Lung (tissue), 12 donors: ENCODE data around the gene ANAPC5. TPM values are rescaled to one million over a fixed set of nuclear protein-coding genes. Genes with fewer than 3 reads are reported as not detected.
"Not testable (repeated sequence)": the region's sequence is repeated elsewhere in the genome, so short reads cannot be mapped to it uniquely, and the experiment has no call there.

ENCODE experiments used
- ATAC-seq: fragments of 200-7000 bp; cut with Tn5 transposase; one replicate; pipeline ENCODE4 v1.9.1; 2020; ENCODE audit warnings: moderate number of reproducible peaks; ENCODE audit not compliant: insufficient read depth, low FRiP score
- DNase-seq, 3 donors: peaks; one replicate each; pipeline ENCODE4 v3.0.0-alpha.2; 2013 to 2017
- H3K27ac ChIP-seq, 2 donors: one replicate each; pipeline ENCODE4 v1.5.1; 2013; ENCODE audit warnings: mild to moderate bottlenecking in 2 of 2, moderate library complexity in 2 of 2, control low read depth in 1 of 2, inconsistent platforms in 1 of 2, low read depth in 1 of 2, low read length in 1 of 2
- H3K27me3 ChIP-seq, 3 donors: one replicate each; pipeline ENCODE4 v1.5.1; 2013; ENCODE audit warnings: low read length in 2 of 3; ENCODE audit not compliant: control insufficient read depth in 3 of 3, insufficient read depth in 3 of 3
- H3K36me3 ChIP-seq, 4 donors: one replicate each; pipeline ENCODE4 v1.5.1; 2013; ENCODE audit warnings: low read length in 4 of 4, mild to moderate bottlenecking in 1 of 4, moderate library complexity in 1 of 4; ENCODE audit not compliant: control insufficient read depth in 4 of 4, insufficient read depth in 4 of 4
- H3K4me1 ChIP-seq, 5 donors: one replicate each; pipeline ENCODE4 v1.5.1; 2013; ENCODE audit warnings: low read length in 5 of 5, mild to moderate bottlenecking in 2 of 5, moderate library complexity in 1 of 5; ENCODE audit not compliant: control insufficient read depth in 5 of 5, insufficient read depth in 5 of 5
- H3K4me3 ChIP-seq: one replicate; pipeline ENCODE4 v1.5.1; 2013; ENCODE audit warnings: mild to moderate bottlenecking, control low read depth, moderate library complexity
- H3K9ac ChIP-seq, 2 donors: one replicate each; pipeline ENCODE4 v1.5.1; 2013; ENCODE audit warnings: low read length in 2 of 2, control low read depth in 1 of 2; ENCODE audit not compliant: insufficient read depth in 1 of 2
- H3K9me3 ChIP-seq, 4 donors: one replicate each; pipeline ENCODE4 v1.5.1; 2013; ENCODE audit warnings: low read length in 3 of 4, mild to moderate bottlenecking in 1 of 4, moderate library complexity in 1 of 4; ENCODE audit not compliant: control insufficient read depth in 4 of 4, insufficient read depth in 3 of 4
- WGBS, 2 donors: extraction: QIAGEN DNeasy Blood & Tissue Kit; methylation state at CpG; one replicate each; pipeline ENCODE4 v1.1.7; 2013; 5-methylcytosine and 5-hydroxymethylcytosine counted together
- polyA plus RNA-seq, 2 donors: library from polyadenylated mRNA; stranded (reverse); fragments of 200-250 nt; gene quantifications; one replicate each; pipeline ENCODE4 v1.2.1, GENCODE V29; 2013
- total RNA-seq, 2 donors: library from RNA; depleted of rRNA in 1 of 2; stranded (reverse); fragments of >200 nt in 1 of 2; gene quantifications; one replicate each; pipeline ENCODE4 v1.2.1, GENCODE V29; 2014 to 2021
- TF ChIP-seq, protein P1 (sequence below): IDR thresholded peaks from 2 replicates; pipeline ENCODE4 v1.5.1; 2012; ENCODE audit warnings: mild to moderate bottlenecking; ENCODE audit errors: control extremely low read depth, extremely low read depth
- donor health status: control.
- donor health status: control.
- donor health status: Bipolar disorder and iron deficiency.
- donor health status: healthy.
- donor health status: DM: yes; HTN: yes; CAD: no.

Gene ANAPC5
- total and polyA plus RNA-seq, 4 donors, result 80.9 to 164 (median 89.3) TPM

DNA sequence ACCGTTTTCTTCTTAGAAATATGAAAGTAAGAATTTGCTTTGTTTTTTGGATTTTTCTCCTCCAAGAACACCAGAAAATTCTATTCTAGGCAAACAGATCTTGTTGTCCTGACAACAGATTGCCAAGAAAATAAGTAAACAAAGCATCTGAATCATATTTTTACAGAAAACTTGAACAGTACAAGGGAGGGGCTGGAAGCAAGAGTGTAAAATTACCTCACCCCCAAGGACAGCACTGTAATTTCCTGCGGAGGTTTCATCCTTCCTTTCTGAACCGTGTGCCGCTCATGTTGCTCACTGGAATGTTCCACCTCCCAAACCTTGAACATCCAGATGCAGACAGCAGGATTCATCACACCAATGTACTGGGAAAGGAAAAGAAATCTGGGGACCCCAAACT, 50.3 kb downstream of the ANAPC5 start:
- TF ChIP-seq, protein P1, sequence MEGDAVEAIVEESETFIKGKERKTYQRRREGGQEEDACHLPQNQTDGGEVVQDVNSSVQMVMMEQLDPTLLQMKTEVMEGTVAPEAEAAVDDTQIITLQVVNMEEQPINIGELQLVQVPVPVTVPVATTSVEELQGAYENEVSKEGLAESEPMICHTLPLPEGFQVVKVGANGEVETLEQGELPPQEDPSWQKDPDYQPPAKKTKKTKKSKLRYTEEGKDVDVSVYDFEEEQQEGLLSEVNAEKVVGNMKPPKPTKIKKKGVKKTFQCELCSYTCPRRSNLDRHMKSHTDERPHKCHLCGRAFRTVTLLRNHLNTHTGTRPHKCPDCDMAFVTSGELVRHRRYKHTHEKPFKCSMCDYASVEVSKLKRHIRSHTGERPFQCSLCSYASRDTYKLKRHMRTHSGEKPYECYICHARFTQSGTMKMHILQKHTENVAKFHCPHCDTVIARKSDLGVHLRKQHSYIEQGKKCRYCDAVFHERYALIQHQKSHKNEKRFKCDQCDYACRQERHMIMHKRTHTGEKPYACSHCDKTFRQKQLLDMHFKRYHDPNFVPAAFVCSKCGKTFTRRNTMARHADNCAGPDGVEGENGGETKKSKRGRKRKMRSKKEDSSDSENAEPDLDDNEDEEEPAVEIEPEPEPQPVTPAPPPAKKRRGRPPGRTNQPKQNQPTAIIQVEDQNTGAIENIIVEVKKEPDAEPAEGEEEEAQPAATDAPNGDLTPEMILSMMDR, result no peak
- ATAC-seq (no peak), DNase-seq (no peak)
- WGBS, 2 donors, result 17 to 47% methylated on average over 4 of the region's 4 CpGs
- Histone ChIP-seq H3K9ac (no peak overlapping the region), H3K9me3 (no peaks in the 10 kb centered on the region), H3K4me1 (peaks cover 0 to 7% (median 0%) of the 10 kb centered on the region in 5 donors), H3K36me3 (no peaks in the 10 kb centered on the region), H3K27me3 (no peaks in the 10 kb centered on the region), H3K27ac (no peak overlapping the region), H3K4me3 (no peak overlapping the region)

DNA sequence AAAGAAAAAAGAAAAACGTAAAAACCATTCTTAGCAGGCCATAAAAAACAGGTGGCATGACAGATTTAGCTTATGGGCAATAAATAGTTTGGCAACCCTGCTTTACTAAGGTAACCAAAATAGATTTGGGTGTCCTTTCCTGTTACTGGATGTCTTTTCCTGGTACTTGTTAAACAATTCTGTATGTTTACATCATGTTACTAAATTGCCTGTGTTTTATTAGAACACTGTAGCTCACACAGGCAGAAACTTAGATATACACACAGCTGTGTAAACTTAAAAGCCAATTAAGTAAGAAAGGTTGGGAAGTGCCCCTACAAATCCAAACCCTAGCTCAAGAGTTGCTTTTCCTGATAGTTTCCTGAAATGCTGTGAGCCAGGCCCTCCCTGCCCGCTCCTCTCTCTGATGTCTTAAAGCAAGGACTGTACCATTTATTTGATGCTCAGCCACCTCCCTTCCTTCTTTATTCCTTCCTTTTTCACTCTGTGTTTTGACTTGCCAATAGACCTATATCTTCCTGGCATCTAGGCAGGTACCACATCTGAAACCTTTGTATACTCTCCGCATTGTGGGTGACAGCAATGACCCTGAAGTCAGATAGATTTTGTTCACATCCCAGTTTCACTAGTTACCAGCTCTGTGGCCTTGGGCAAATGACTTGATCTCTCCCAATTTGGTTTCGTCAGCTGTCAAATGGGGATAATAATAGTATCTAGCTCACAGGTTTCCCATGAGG, 52.0 kb downstream of the ANAPC5 start:
- Histone ChIP-seq H3K27me3 (no peaks in the 10 kb centered on the region), H3K9me3 (no peaks in the 10 kb centered on the region), H3K27ac (no peak overlapping the region), H3K4me3 (no peak overlapping the region), H3K36me3 (no peaks in the 10 kb centered on the region), H3K4me1 (peaks cover 0 to 16% (median 2%) of the 10 kb centered on the region in 5 donors), H3K9ac (no peak overlapping the region)
- DNase-seq, result peak in 1 of 3 donors; percentile 22
- 66 to 68% methylated on average over 4 of the region's 4 CpGs for WGBS, 2 donors
- no peak for ATAC-seq
- TF ChIP-seq, protein P1, result no peak

GRCh38 chr12:121299662-121300061, 52.5 kb downstream of the ANAPC5 start:
- no peaks in the 10 kb centered on the region for H3K36me3 ChIP-seq
- ATAC-seq (no peak), DNase-seq (no peak)
- TF ChIP-seq, protein P1, result no peak
- no peaks in the 10 kb centered on the region for H3K27me3 ChIP-seq
- no peak overlapping the region for H3K27ac ChIP-seq
- no peaks in the 10 kb centered on the region for H3K9me3 ChIP-seq
- no peak overlapping the region for H3K9ac ChIP-seq
- peaks cover 0 to 18% (median 2%) of the 10 kb centered on the region in 5 donors for H3K4me1 ChIP-seq
- 84 to 89% methylated on average over 4 of the region's 4 CpGs for WGBS, 2 donors
- H3K4me3 ChIP-seq, result no peak overlapping the region

DNA sequence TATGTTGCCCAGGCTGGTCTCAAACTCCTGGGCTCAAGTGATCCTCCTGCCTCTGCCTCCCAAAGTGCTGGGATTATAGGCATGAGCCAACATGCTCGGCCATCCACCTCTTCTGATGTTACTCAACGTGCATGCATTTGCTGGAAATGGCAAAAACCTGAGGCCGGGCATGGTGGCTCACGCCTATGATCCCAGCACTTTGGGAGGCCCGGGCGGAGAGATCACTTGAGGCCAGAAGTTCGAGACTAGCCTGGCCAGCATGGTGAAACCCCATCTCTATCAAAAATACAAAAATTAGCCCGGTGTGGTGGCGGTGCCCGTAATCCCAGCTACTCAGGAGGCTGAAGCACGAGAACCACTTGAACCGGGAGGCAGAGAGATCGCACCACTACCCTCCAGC, 53.8 kb downstream of the ANAPC5 start:
- not testable (repeated sequence) for H3K27ac ChIP-seq, ATAC-seq

More for the DNA sequence above, 53.8 kb downstream of the ANAPC5 start:
- H3K36me3 ChIP-seq, H3K9ac ChIP-seq, H3K9me3 ChIP-seq, DNase-seq, H3K4me3 ChIP-seq, H3K27me3 ChIP-seq: not testable (repeated sequence)
- 91 to 97% methylated on average over 13 of the region's 13 CpGs for WGBS, 2 donors
- peaks cover 0 to 18% (median 6%) of the 10 kb centered on the region in 5 donors for H3K4me1 ChIP-seq
